Activated CD4-positive, alpha-beta T cell treated with anti-CD3 and anti-CD28 coated beads, Interleukin-2, amount 50 U/mL, for 48 hours (primary cell): ENCODE results near the gene ZC3H10.
"Not testable (repeated sequence)": the region's sequence is repeated elsewhere in the genome, so short reads cannot be mapped to it uniquely, and the experiment has no call there.

Experiments used
- DNase-seq, 2 experiments: peaks; one replicate each; pipeline ENCODE4 v3.0.0-alpha.2; 2020

The ZC3H10 gene

DNA sequence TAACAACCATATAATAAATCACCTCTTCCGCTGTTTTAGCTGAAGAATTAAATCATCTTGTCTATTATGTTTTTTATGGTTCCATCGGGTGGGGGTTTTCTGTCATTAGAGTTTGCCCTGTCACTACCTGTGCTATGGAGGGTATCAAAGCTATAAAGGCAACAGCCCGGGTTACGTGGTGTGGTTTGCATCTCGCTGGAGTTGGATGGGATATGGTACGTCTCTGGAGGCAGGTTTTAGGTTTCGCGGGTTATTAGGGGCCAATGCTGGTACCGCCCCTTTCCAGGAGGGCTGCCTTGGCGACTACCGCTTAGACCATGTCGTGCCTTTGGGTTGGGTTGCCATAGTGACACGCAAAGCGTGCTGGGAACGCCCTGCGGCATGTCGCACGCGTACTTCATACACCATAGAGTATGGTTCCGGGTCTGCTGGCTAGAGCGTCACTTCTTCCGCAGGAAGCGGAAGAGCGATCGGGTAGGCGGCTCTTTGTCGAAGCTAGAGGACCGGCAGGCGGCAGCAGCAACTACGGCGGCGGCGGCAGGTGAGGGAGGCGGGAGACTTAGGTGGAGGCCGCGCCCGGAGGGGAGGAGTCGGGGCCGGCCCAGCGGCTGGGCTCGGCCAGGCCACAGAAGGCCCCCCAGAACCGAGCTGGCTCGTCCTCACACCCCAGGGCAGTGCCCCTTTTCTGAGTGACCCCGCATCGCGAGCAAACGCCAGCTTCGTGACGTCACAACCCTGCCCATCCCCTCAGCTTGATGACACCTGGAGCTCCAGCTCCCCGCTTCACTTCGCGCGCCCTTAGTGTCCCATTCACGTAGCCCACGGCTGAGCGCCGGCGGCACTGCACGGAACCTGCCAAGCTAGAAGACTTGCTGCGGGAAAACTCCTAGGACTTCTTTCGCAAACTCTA lies at the start of gene ZC3H10:
TSS of gene ZC3H10 (plus strand) at position 489 of the 910 bp plus-strand sequence. CDS start 2,297 bp downstream, outside the sequence.
- DNase-seq = peak; percentile 98 to 99

- DNase-seq = no peak
These were observed 46.4 kb upstream of the ZC3H10 start for GRCh38 chr12:56071648-56072047.

DNA sequence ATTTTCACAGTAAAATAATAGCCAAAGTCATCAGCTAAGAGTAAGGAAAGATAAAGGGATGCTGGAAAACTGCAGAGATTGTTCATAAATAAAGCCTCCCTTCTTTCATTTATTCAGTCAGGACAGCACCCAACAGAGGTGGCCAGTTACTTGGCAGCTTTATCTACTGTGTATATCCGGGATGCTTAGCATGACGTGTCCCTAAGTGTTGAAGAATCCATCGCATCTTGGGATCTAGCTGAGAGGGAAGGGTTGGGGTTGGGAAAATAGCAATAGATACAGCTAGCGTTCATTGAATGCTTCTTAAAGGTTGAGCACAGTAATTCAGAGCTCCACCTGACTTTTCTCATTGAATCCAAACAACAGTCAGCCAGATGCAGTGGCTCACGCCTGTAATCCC lies 43.7 kb upstream of the ZC3H10 start:
- DNase-seq = no peak

DNA sequence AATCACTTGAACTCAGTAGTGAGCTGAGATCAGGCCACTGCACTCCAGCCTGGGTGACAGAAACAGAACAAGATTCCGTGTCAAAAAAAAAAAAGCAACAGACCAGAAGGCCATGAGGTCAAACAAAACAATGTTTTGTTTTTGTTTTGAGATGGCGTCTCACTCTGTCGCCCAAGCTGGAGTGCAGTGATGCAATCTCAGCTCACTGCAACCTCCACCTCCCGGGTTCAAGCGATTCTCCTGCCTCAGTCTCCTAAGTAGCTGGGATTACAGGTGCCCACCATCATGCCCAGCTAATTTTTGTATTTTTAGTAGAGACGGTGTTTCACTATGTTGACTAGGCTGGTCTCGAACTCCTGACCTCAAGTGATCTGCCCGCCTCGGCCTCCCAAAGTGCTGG lies 40.1 kb upstream of the ZC3H10 start:
- not testable (repeated sequence) for DNase-seq

DNA sequence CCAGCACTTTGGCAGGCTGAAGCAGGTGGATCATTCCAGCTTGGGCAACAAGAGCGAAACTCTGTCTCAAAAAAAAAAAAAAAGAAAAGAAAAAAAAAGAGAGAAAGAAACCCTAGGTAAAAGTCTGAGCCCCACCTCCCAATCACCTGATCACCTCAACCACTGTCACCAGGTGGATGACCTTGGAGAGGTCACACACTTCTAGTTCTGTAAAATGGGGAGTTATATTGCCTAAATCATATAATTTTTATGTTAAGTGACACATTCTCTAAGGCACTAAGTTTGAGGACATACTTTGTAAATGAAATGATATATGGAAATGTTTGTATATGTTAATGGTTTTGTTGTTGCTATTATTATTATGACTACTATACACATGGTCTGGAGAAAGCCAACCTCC lies 39.6 kb upstream of the ZC3H10 start:
- DNase-seq = no peak

GRCh38 chr12:56078931-56079722 lies 38.9 kb upstream of the ZC3H10 start:
- DNase-seq = peak; percentile 68 to 74

DNA sequence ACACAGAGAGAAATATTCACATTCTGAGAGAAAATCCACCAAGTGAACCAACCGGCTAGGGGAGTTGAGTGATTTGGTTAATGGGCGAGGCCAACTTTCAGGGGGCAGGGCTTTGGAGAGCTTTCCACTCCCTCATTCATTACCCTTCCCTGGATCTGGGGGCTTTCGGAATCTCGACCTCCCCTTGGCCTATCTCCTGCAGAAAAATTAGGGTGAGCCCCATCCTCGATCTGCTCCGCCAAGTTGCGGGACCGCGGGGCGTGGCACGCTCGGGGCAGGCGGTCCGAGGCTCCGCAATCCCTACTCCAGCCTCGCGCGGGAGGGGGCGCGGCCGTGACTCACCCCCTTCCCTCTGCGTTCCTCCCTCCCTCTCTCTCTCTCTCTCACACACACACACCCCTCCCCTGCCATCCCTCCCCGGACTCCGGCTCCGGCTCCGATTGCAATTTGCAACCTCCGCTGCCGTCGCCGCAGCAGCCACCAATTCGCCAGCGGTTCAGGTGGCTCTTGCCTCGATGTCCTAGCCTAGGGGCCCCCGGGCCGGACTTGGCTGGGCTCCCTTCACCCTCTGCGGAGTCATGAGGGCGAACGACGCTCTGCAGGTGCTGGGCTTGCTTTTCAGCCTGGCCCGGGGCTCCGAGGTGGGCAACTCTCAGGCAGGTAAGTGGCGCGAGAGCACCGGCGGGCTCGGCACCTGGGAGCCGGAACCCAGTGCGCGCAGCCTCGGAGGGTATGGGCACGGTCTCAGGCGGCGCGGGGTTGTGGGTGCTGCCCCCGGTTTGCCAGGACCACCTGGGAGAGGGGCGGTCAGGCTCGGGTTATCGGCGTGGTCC lies 38.1 kb upstream of the ZC3H10 start, which contains the start of gene ERBB3:
TSS of gene ERBB3 (plus strand) at position 443 of the 833 bp plus-strand sequence. CDS start at position 579, 136 bp downstream.
- DNase-seq = peak; percentile 74 to 82

DNA sequence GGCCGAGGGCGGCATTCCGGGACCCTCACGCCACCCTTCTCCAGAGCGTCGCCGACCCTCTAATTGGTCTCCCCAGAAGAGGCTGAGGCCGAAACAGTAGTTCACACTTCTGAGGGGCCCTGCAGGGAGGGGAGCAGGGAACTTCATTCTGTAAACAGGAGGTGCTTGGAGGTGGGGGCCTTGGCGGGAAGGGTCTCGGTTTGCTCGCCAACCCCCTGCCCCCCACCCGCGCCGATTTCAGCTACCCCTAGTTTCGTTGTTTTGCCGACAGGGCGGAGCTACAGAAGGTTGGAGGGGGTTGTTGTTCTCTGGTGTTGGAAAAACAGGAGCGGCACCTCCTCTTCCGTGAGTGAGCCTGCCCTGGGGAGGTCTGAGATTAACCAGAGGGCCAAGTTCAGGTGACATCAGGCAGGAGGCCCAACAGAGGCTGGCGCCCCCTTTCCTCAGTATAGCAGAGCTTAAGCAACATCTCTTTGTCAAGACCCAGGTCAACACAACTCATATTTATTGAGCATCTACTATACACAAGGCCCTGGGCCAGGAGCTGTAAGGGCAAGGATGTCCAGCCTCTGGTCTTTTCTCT lies 37.4 kb upstream of the ZC3H10 start:
- peak in 1 of 2 experiments; percentile 5 for DNase-seq

GRCh38 chr12:56081393-56082347 lies 36.4 kb upstream of the ZC3H10 start:
- no peak for DNase-seq

DNA sequence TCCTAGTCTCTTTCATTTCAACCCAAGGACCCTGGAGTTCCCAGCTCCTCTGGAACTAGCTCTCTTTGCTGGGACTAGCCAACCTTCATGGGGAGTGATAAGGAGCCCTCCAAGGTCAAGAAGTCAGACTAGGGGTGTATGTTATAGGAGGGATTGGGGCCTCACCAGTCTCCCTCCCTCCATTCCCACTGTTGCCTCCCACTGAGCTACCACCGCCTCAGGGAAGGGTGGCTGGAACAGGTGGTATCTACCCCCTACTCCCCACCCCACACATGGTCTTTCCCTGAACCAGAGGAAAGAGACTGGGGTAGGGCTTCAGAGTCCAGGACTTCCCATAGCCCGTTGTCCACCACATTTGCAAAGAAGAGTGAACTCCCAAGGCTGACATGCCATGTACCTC lies 35.7 kb upstream of the ZC3H10 start:
- DNase-seq = no peak

DNA sequence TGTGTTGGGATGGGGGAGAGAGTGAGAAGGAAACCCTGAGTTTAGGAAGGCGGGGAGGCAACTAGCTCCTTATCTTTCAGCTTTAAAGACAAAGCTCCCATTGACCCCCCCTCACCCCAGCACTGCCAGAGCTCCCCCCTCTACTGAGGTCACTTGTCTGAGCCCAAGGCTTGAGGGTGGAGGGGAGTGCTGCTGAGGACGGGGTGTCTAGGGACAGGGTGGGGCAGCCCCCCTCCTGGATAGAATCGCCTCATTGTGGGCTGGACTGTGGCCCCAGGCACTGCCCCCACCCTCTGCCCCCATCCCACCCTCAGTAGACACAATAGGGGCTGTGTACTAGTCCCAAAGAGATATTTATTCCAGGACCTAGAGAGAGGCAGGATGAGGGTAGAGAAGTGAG lies 35.1 kb upstream of the ZC3H10 start:
- no peak for DNase-seq

DNA sequence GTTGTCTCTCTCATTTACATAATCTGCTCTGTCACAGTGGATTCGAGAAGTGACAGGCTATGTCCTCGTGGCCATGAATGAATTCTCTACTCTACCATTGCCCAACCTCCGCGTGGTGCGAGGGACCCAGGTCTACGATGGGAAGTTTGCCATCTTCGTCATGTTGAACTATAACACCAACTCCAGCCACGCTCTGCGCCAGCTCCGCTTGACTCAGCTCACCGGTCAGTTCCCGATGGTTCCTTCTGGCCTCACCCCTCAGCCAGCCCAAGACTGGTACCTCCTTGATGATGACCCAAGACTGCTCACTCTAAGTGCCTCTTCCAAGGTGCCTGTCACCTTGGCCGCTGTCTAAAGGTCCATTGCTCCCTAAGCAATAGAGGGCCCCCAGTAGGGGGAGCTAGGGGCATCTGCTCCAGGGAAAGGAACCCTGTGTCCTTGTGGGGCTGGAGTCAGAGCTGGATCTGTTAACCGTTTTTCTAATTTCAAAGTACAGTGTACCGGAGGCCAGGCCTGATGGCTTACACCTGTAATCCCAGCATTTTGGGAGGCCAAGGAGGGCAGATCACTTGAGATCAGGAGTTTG lies 33.0 kb upstream of the ZC3H10 start:
- DNase-seq = peak; percentile 42 to 57

DNA sequence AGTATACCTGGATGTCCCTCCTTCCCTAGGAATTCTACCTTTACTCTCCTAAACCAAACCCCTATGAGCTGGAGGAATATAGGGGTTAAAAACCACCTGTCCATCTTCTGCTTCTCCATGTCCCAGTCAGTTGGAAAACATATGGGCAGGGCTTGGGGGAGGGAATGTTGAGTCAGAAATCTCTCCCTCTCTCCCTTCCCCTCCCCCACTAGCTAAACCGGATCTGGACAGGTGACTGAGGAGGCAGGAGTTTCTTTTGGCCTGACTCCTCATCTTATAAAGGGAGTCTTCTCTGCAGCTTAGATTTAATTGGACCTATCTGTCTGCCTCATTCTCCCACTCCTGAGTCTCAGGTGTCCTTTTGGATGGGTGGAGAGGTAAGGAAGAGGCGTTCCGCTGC lies 32.0 kb upstream of the ZC3H10 start:
- no peak for DNase-seq

- no peak for DNase-seq
These were observed 31.5 kb upstream of the ZC3H10 start for GRCh38 chr12:56086608-56087007.

DNA sequence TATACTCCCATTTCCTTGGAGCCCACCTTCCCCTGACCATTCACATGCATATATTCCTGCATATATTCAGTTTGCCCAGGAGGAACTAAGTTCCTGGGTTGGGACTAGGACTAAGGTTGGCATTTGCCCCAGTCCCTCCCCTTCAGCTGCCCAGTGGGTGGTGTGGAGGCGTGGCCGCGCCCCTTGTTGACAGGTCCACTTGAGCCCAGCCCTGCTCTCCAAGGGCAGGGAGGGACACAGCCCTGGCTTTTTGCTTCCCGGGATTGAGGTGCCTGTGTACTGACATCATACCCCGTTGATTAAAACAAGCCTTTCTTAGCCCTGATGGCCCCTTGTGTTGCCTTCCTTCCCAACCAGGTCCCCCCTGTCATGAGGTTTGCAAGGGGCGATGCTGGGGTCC lies 30.8 kb upstream of the ZC3H10 start:
- DNase-seq = no peak

GRCh38 chr12:56097738-56098137 lies 20.3 kb upstream of the ZC3H10 start:
- DNase-seq = no peak

DNA sequence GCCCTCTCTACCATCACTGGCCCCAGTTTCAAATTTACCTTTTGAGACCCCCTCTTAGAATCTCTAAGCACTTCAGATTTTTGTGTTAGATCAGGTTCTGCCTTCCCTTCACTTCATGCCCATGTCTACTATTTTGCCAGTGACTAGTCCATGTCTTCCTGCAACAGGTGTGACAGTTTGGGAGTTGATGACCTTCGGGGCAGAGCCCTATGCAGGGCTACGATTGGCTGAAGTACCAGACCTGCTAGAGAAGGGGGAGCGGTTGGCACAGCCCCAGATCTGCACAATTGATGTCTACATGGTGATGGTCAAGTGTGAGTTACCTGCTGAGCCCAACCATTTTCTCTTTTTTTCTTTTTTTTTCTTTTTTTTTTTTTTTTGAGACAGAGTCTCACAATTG lies 19.5 kb upstream of the ZC3H10 start:
- DNase-seq = no peak

GRCh38 chr12:56099787-56100186 lies 18.3 kb upstream of the ZC3H10 start:
- DNase-seq = no peak

GRCh38 chr12:56101045-56101444 lies 17.0 kb upstream of the ZC3H10 start:
- no peak for DNase-seq

GRCh38 chr12:56102683-56103065 lies 15.4 kb upstream of the ZC3H10 start:
- no peak for DNase-seq
